PC-9 (cell line): ENCODE measurements around the gene TBC1D5. TPM values are rescaled to one million over a fixed set of nuclear protein-coding genes. Genes with fewer than 3 reads are reported as not detected.

Experiments used
- BruUV-seq: library from RNA; stranded (reverse); fragments of 400-500 nt; replicated peaks from 2 replicates; lab custom pipeline; 2021; lab: Mats Ljungman, UMichigan
- CTCF ChIA-PET: fragments of 300-600 bp; sonication (Branson Sonifier 250); formaldehyde crosslinking; loops from one replicate; lab custom pipeline; 2022; ENCODE audit warnings: antibody characterized with exemption; lab: Charles Lee
- POLR2A ChIA-PET: fragments of 300-600 bp; sonication (Branson Sonifier 250); formaldehyde crosslinking; loops from one replicate; lab custom pipeline; 2022; ENCODE audit warnings: antibody characterized with exemption; ENCODE audit not compliant: unreplicated experiment; lab: Charles Lee
- DNase-seq, 2 experiments: peaks; one replicate each; pipeline versions ENCODE4 v3.0.0 to v3.0.0-alpha.2; 2015 to 2022; ENCODE audit warnings: mixed read lengths in 1 of 2
- H2AFZ ChIP-seq: fragments of 200-600 bp; sonication (generic); 2 replicates; pipeline ENCODE4 v1.8.1; 2017; ENCODE audit warnings: antibody characterized with exemption
- H3F3A ChIP-seq: fragments of 200-600 bp; sonication (generic); 2 replicates; pipeline ENCODE4 v1.8.1; 2017; ENCODE audit warnings: antibody characterized with exemption, mild to moderate bottlenecking, low read depth; ENCODE audit not compliant: insufficient read depth
- H3K27ac ChIP-seq: fragments of 200-600 bp; sonication (generic); 2 replicates; pipeline ENCODE4 v1.6.1; 2016; ENCODE audit warnings: mixed run types
- H3K27me3 ChIP-seq: fragments of 200-600 bp; sonication (generic); 2 replicates; pipeline ENCODE4 v1.6.1; 2016; ENCODE audit warnings: low read depth, mixed run types; ENCODE audit not compliant: insufficient read depth
- H3K36me3 ChIP-seq: fragments of 200-600 bp; sonication (generic); 2 replicates; pipeline ENCODE4 v1.6.1; 2016; ENCODE audit warnings: low read depth, mixed run types
- H3K4me1 ChIP-seq: fragments of 200-600 bp; sonication (generic); replicated peaks from 2 replicates; pipeline ENCODE4 v1.6.1; 2016; ENCODE audit warnings: mixed run types; ENCODE audit not compliant: insufficient read depth
- H3K4me2 ChIP-seq: fragments of 200-600 bp; sonication (generic); 2 replicates; pipeline ENCODE4 v1.6.1; 2017; ENCODE audit warnings: mixed run types
- H3K4me3 ChIP-seq: fragments of 200-600 bp; sonication (generic); 2 replicates; pipeline ENCODE4 v1.6.1; 2016; ENCODE audit warnings: mixed run types
- H3K79me2 ChIP-seq: fragments of 200-600 bp; sonication (generic); 2 replicates; pipeline ENCODE4 v1.6.1; 2017; ENCODE audit warnings: low read depth, mixed run types
- H3K9me2 ChIP-seq: fragments of 200-600 bp; sonication (generic); 2 replicates; pipeline ENCODE4 v1.8.1; 2017; ENCODE audit warnings: mild to moderate bottlenecking; ENCODE audit not compliant: insufficient read depth
- H3K9me3 ChIP-seq: fragments of 200-600 bp; sonication (generic); 2 replicates; pipeline ENCODE4 v1.8.1; 2016; ENCODE audit warnings: low read depth; ENCODE audit not compliant: insufficient read depth
- H4K20me1 ChIP-seq: fragments of 200-600 bp; sonication (generic); 2 replicates; pipeline ENCODE4 v1.8.1; 2017; ENCODE audit not compliant: insufficient read depth
- CTCF ChIP-seq: fragments of 200-600 bp; sonication (generic); conservative IDR thresholded peaks from 2 replicates; pipeline ENCODE4 v1.6.1; 2017; ENCODE audit warnings: mixed run types, antibody characterized with exemption, mild to moderate bottlenecking, moderate library complexity
- EZH2 ChIP-seq: fragments of 200-600 bp; sonication (generic); IDR thresholded peaks from 2 replicates; pipeline ENCODE4 v1.8.0; 2017; ENCODE audit warnings: antibody characterized with exemption, low read depth
- intact Hi-C: fragments of 100-400 bp; cut with micrococcal nuclease; formaldehyde crosslinking; loops from one replicate; pipeline ENCODE4 v1.10.0; 2022; ENCODE audit not compliant: unreplicated experiment
- total RNA-seq: library from RNA; stranded (reverse); gene quantifications from 2 replicates; pipeline ENCODE4 v1.2.3, GENCODE V29; 2021

The TBC1D5 gene
- total RNA-seq, 1 experiment from 2014 or later: 54.0 TPM

GRCh38 chr3:17423786-17424536, 318.5 kb downstream of the TBC1D5 start:
- Histone ChIP-seq H3K79me2 (no peaks in the 10 kb centered on the region), H3K9me2 (no peaks in the 10 kb centered on the region; the same call in 1 of the 2 replicates), H3K4me3 (no peak overlapping the region), H3K4me2 (no peak overlapping the region), H4K20me1 (no peaks in the 10 kb centered on the region), H3K9me3 (no peaks in the 10 kb centered on the region), H3K27ac (no peak overlapping the region), H3F3A (no peaks in the 10 kb centered on the region; the same call in 1 of the 2 replicates), H3K27me3 (no peaks in the 10 kb centered on the region), H3K36me3 (no peaks in the 10 kb centered on the region), H2AFZ (no peak overlapping the region), H3K4me1 (no peaks in the 10 kb centered on the region)
- no peak for DNase-seq
- intact Hi-C loops: no loop called here
- TF ChIP-seq CTCF: no peak
- CTCF ChIA-PET: interaction anchor here (0.6 to 1.5 kb wide), 2 partner anchors 10 to 1112 kb away, joined by 3 read pairs; no protein-coding TSS in a partner anchor
- BruUV-seq: no TSS peak
- POLR2A ChIA-PET: interaction anchor here (0.7 kb wide), 1 partner anchor 721 kb away, joined by 3 read pairs; no protein-coding TSS in a partner anchor

DNA sequence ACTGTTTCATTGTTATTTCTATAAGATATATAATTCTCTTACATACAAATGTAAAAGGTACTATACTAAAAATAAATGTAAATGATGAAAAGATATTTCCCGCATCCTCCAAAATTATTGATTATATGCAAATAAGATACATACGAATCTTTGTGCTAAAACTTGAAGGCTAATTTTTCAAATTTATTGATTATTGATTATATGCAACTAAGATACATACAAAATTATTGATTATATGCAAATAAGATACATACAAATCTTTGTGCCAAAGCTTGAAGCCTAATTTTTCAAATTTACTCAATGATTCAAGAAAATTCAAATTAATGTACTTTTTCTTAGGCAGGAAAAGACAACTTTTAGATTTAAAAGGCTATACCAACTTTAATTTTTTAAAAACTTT, 319.8 kb downstream of the TBC1D5 start:
- no peak overlapping the region for H3K4me2 ChIP-seq
- H2AFZ ChIP-seq: no peak overlapping the region
- H3K27ac ChIP-seq: no peak overlapping the region
- no peaks in the 10 kb centered on the region for H4K20me1 ChIP-seq
- TF ChIP-seq CTCF (no peak), EZH2 (no peak)
- CTCF ChIA-PET: interaction anchor here (0.6 to 0.7 kb wide), 2 partner anchors 551 to 827 kb away, joined by 3 to 4 read pairs; no protein-coding TSS in a partner anchor
- no peaks in the 10 kb centered on the region for H3K4me1 ChIP-seq
- DNase-seq: no peak
- H3K79me2 ChIP-seq: no peaks in the 10 kb centered on the region
- H3K36me3 ChIP-seq: no peaks in the 10 kb centered on the region
- no peaks in the 10 kb centered on the region for H3K9me3 ChIP-seq
- no TSS peak for BruUV-seq
- POLR2A ChIA-PET: no interaction called here
- no peak overlapping the region for H3K4me3 ChIP-seq
- no peaks in the 10 kb centered on the region; the same call in 1 of the 2 replicates for H3F3A ChIP-seq
- no peaks in the 10 kb centered on the region; the same call in 1 of the 2 replicates for H3K9me2 ChIP-seq
- intact Hi-C loops: no loop called here
- H3K27me3 ChIP-seq: no peaks in the 10 kb centered on the region

DNA sequence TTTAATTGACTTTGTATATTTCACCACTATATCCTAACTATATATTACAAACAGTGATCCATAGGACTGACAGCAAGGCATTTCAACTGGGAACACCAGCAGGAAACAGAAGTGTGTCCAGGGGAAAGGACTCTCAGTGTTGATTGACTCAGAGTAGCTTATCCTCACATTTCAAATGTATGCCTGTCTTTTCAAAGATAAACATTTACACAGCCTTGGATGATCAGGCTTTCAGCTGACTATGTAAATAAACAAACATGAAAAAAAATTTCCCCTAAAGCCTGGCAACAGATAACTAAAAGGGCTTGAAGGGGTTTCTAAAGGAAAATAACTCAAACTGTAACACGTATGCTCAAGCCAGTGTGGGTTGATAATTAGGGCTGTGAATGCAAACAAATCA, 321.8 kb downstream of the TBC1D5 start:
- ChIA-PET CTCF (no interaction called here), POLR2A (no interaction called here)
- intact Hi-C loops: no loop called here
- Histone ChIP-seq H3K4me2 (no peak overlapping the region), H2AFZ (no peak overlapping the region), H3K27me3 (no peaks in the 10 kb centered on the region), H3K36me3 (no peaks in the 10 kb centered on the region), H3K9me3 (no peaks in the 10 kb centered on the region), H3K4me1 (no peaks in the 10 kb centered on the region), H3K4me3 (no peak overlapping the region), H3K79me2 (no peaks in the 10 kb centered on the region), H4K20me1 (no peaks in the 10 kb centered on the region), H3K27ac (no peak overlapping the region), H3F3A (no peaks in the 10 kb centered on the region; the same call in 1 of the 2 replicates), H3K9me2 (no peaks in the 10 kb centered on the region; the same call in 1 of the 2 replicates)
- TF ChIP-seq CTCF (no peak), EZH2 (no peak)
- no peak for DNase-seq
- no TSS peak for BruUV-seq
